ENCODE results near the gene AK2.
A peak's percentile ranks its signal among the peaks of the same experiment; 100 is the strongest.

Gene AK2

DNA sequence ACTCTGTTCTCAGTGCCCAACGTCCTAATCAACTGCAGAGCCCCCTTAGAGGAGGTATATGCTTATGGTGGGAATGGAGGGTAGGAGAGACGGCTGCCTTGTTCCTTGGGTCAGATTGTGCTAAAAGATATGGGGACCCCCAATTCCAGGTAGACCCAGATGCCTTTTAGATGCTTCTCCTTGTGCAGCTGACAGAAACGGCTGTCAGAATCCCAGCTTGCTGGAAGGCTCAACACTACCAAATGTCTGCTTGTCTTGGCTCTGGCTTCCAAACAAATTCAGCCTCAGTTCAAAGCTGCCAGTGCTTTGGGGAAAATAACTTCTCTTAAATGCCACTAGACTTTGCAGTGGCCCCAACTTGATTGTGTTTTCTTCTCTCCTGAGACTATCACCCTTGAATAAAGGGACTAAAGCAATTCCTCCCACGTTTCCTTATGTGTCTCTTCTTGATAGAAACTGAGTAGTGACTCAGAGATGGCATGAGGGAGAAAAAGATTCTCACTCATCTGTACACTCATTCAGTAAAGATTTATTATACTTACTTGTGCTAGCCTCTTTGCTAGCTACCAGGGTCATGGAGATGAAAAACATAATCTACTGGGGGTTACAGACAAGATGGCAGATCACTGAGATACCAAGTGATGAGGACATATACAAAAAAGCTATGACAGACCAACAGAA, 68.7 kb downstream of the AK2 start:
- Histone ChIP-seq H3K79me1 (ENCODE audit: low read depth, low read length) (peaks cover 2% of the 10 kb centered on the region), H3K4me1 (ENCODE audit: control insufficient read depth in 2 of 2, insufficient read depth in 1 of 2, low read depth in 1 of 2, low read length in 2 of 2) (peaks cover 2 to 4% of the 10 kb centered on the region in 2 donors), H2BK12ac (ENCODE audit: low read length) (no peak overlapping the region), H3K4ac (ENCODE audit: low read length) (no peak overlapping the region), H3K27me3 (ENCODE audit: control insufficient read depth in 3 of 3, insufficient read depth in 3 of 3, low read depth in 1 of 3, low read length in 3 of 3) (peaks cover 0 to 42% (median 22%) of the 10 kb centered on the region in 3 experiments), H2BK5ac (ENCODE audit: low read length) (no peak overlapping the region), H2AFZ (ENCODE audit: low read length) (peak overlapping the region; percentile 57), H3K4me2 (ENCODE audit: insufficient read depth, low read length, poor library complexity, severe bottlenecking) (no peak overlapping the region), H2AK5ac (ENCODE audit: low read depth, low read length) (no peak overlapping the region), H4K91ac (ENCODE audit: low read depth, low read length, poor library complexity) (no peak overlapping the region), H3K18ac (ENCODE audit: low read length) (no peak overlapping the region), H2BK15ac (ENCODE audit: low read length) (no peak overlapping the region), H3K9me3 (replicated peaks in 1 of 2; ENCODE audit: control insufficient read depth in 2 of 2, insufficient read depth in 1 of 2, low read depth in 1 of 2, low read length in 2 of 2) (no peaks in the 10 kb centered on the region), H3K4me3 (ENCODE audit: low read length in 2 of 2) (no peak overlapping the region), H3K14ac (ENCODE audit: low read length) (no peak overlapping the region), H3K27ac (replicated peaks; ENCODE audit: low read length) (no peak overlapping the region), H3K23ac (ENCODE audit: low read depth, low read length, poor library complexity) (no peak overlapping the region), H3K9ac (ENCODE audit: low read depth, low read length, poor library complexity) (no peak overlapping the region), H4K8ac (ENCODE audit: low read depth, low read length) (no peak overlapping the region), H2BK120ac (ENCODE audit: low read depth, low read length) (no peak overlapping the region), H3K36me3 (replicated peaks in 1 of 2; ENCODE audit: control insufficient read depth in 2 of 2, insufficient read depth in 2 of 2, low read length in 2 of 2) (no peaks in the 10 kb centered on the region)
- no CpG with 5 or more reads among the region's 4 CpGs for WGBS, 2 donors (ENCODE audit: extremely low coverage in 2 of 2, insufficient read length in 2 of 2, insufficient replicate concordance in 1 of 2)
- no peak for DNase-seq (ENCODE audit: low spot score)

GRCh38 chr1:32966900-32967299, 69.8 kb downstream of the AK2 start:
- DNase-seq (ENCODE audit: low spot score): no peak
- Histone ChIP-seq H3K9ac (ENCODE audit: low read depth, low read length, poor library complexity) (no peak overlapping the region), H3K4ac (ENCODE audit: low read length) (no peak overlapping the region), H3K27ac (replicated peaks; ENCODE audit: low read length) (no peak overlapping the region), H3K23ac (ENCODE audit: low read depth, low read length, poor library complexity) (no peak overlapping the region), H2AFZ (ENCODE audit: low read length) (no peak overlapping the region), H3K9me3 (replicated peaks in 1 of 2; ENCODE audit: control insufficient read depth in 2 of 2, insufficient read depth in 1 of 2, low read depth in 1 of 2, low read length in 2 of 2) (no peaks in the 10 kb centered on the region), H2BK12ac (ENCODE audit: low read length) (no peak overlapping the region), H3K36me3 (replicated peaks in 1 of 2; ENCODE audit: control insufficient read depth in 2 of 2, insufficient read depth in 2 of 2, low read length in 2 of 2) (no peaks in the 10 kb centered on the region), H3K27me3 (ENCODE audit: control insufficient read depth in 3 of 3, insufficient read depth in 3 of 3, low read depth in 1 of 3, low read length in 3 of 3) (peaks cover 0 to 34% (median 14%) of the 10 kb centered on the region in 3 experiments), H2BK15ac (ENCODE audit: low read length) (no peak overlapping the region), H3K79me1 (ENCODE audit: low read depth, low read length) (peaks cover 2% of the 10 kb centered on the region), H3K14ac (ENCODE audit: low read length) (no peak overlapping the region), H2AK5ac (ENCODE audit: low read depth, low read length) (no peak overlapping the region), H2BK120ac (ENCODE audit: low read depth, low read length) (no peak overlapping the region), H3K18ac (ENCODE audit: low read length) (no peak overlapping the region), H3K4me1 (ENCODE audit: control insufficient read depth in 2 of 2, insufficient read depth in 1 of 2, low read depth in 1 of 2, low read length in 2 of 2) (peaks cover 3 to 4% of the 10 kb centered on the region in 2 donors), H3K4me2 (ENCODE audit: insufficient read depth, low read length, poor library complexity, severe bottlenecking) (no peak overlapping the region), H3K4me3 (ENCODE audit: low read length in 2 of 2) (no peak overlapping the region), H2BK5ac (ENCODE audit: low read length) (no peak overlapping the region), H4K91ac (ENCODE audit: low read depth, low read length, poor library complexity) (no peak overlapping the region), H4K8ac (ENCODE audit: low read depth, low read length) (no peak overlapping the region)
- no CpG with 5 or more reads among the region's 2 CpGs for WGBS, 2 donors (ENCODE audit: extremely low coverage in 2 of 2, insufficient read length in 2 of 2, insufficient replicate concordance in 1 of 2)

GRCh38 chr1:32965251-32965747, 71.4 kb downstream of the AK2 start:
- Histone ChIP-seq H3K9ac (ENCODE audit: low read depth, low read length, poor library complexity) (no peak overlapping the region), H3K4ac (ENCODE audit: low read length) (no peak overlapping the region), H2AFZ (ENCODE audit: low read length) (peak overlapping the region; percentile 96), H3K9me3 (replicated peaks in 1 of 2; ENCODE audit: control insufficient read depth in 2 of 2, insufficient read depth in 1 of 2, low read depth in 1 of 2, low read length in 2 of 2) (no peaks in the 10 kb centered on the region), H3K4me3 (ENCODE audit: low read length in 2 of 2) (peak overlapping the region in 1 of 2 donors; percentile 95), H3K27me3 (ENCODE audit: control insufficient read depth in 3 of 3, insufficient read depth in 3 of 3, low read depth in 1 of 3, low read length in 3 of 3) (peaks cover 0 to 20% (median 0%) of the 10 kb centered on the region in 3 experiments), H3K36me3 (replicated peaks in 1 of 2; ENCODE audit: control insufficient read depth in 2 of 2, insufficient read depth in 2 of 2, low read length in 2 of 2) (no peaks in the 10 kb centered on the region), H3K23ac (ENCODE audit: low read depth, low read length, poor library complexity) (no peak overlapping the region), H4K91ac (ENCODE audit: low read depth, low read length, poor library complexity) (no peak overlapping the region), H2AK5ac (ENCODE audit: low read depth, low read length) (no peak overlapping the region), H2BK5ac (ENCODE audit: low read length) (no peak overlapping the region), H3K18ac (ENCODE audit: low read length) (no peak overlapping the region), H4K8ac (ENCODE audit: low read depth, low read length) (no peak overlapping the region), H3K4me1 (ENCODE audit: control insufficient read depth in 2 of 2, insufficient read depth in 1 of 2, low read depth in 1 of 2, low read length in 2 of 2) (peaks cover 3 to 4% of the 10 kb centered on the region in 2 donors), H2BK120ac (ENCODE audit: low read depth, low read length) (no peak overlapping the region), H3K4me2 (ENCODE audit: insufficient read depth, low read length, poor library complexity, severe bottlenecking) (peak overlapping the region; percentile 37), H3K79me1 (ENCODE audit: low read depth, low read length) (peaks cover 3% of the 10 kb centered on the region), H3K14ac (ENCODE audit: low read length) (no peak overlapping the region), H3K27ac (replicated peaks; ENCODE audit: low read length) (no peak overlapping the region), H2BK15ac (ENCODE audit: low read length) (no peak overlapping the region), H2BK12ac (ENCODE audit: low read length) (no peak overlapping the region)
- no peak for DNase-seq (ENCODE audit: low spot score)
- WGBS, 2 donors (ENCODE audit: extremely low coverage in 2 of 2, insufficient read length in 2 of 2, insufficient replicate concordance in 1 of 2): no CpG with 5 or more reads among the region's 5 CpGs

DNA sequence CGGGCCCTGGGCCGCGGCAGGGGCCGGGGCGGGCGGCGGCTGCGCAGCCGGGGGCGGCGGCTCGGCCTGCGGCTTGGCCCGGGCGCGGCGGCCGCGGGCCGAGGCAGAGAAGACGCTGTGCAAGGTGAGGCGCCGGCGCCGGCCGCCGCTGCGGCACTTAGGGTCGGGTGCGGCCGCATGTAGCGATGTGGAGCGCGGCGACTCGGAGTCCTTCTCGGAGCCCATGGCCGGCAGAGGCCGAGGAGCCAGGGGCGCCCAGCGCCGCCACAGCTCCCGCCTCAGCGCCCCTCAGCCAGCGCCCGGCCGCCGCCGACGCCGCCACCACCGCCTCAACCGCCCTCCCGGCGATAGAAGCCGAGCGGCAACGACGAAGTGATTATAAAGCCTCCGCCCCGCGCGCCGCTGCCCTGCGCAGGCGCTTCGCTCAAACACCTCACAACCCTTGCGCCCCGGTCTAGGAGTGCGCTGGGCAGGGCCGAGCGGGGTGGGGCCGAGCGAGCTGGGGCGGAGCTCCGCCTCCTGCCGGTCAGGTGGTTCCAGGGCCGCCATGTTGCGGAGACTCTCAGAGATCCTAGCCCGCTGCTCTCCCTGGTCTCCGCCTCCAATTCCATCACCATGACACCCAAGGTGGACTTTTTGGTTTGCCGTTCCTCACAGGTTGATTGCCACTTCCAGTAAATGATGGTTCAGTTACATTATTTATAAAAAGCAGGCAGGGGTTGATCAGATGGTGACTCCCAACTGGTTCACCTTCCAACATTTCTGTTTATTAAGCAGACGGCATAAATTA, 72.0 kb downstream of the AK2 start, which contains the start of gene RNF19B:
Gene RNF19B, minus strand, starts transcription at position 349 of the 790 bp plus-strand sequence. Its CDS starts 124 bp downstream, at position 225.
- Histone ChIP-seq H3K27me3 (ENCODE audit: control insufficient read depth in 3 of 3, insufficient read depth in 3 of 3, low read depth in 1 of 3, low read length in 3 of 3) (peaks cover 0 to 20% (median 0%) of the 10 kb centered on the region in 3 experiments), H4K8ac (ENCODE audit: low read depth, low read length) (no peak within 1 kb of the TSS), H3K9ac (ENCODE audit: low read depth, low read length, poor library complexity) (peak within 1 kb of the TSS; percentile 95), H3K14ac (ENCODE audit: low read length) (peak within 1 kb of the TSS; percentile 82), H2AFZ (ENCODE audit: low read length) (peak within 1 kb of the TSS; percentile 96), H3K4me2 (ENCODE audit: insufficient read depth, low read length, poor library complexity, severe bottlenecking) (peak within 1 kb of the TSS; percentile 76), H2AK5ac (ENCODE audit: low read depth, low read length) (peak within 1 kb of the TSS; percentile 34), H2BK15ac (ENCODE audit: low read length) (peak within 1 kb of the TSS; percentile 71), H2BK12ac (ENCODE audit: low read length) (no peak within 1 kb of the TSS), H3K4me1 (ENCODE audit: control insufficient read depth in 2 of 2, insufficient read depth in 1 of 2, low read depth in 1 of 2, low read length in 2 of 2) (peaks cover 3 to 4% of the 10 kb centered on the region in 2 donors), H3K36me3 (replicated peaks in 1 of 2; ENCODE audit: control insufficient read depth in 2 of 2, insufficient read depth in 2 of 2, low read length in 2 of 2) (no peaks in the 10 kb centered on the region), H3K4me3 (ENCODE audit: low read length in 2 of 2) (peak within 1 kb of the TSS; percentile 95), H3K4ac (ENCODE audit: low read length) (no peak within 1 kb of the TSS), H3K9me3 (replicated peaks in 1 of 2; ENCODE audit: control insufficient read depth in 2 of 2, insufficient read depth in 1 of 2, low read depth in 1 of 2, low read length in 2 of 2) (no peaks in the 10 kb centered on the region), H3K27ac (replicated peaks; ENCODE audit: low read length) (peak within 1 kb of the TSS; percentile 90), H3K23ac (ENCODE audit: low read depth, low read length, poor library complexity) (peak within 1 kb of the TSS; percentile 100), H2BK120ac (ENCODE audit: low read depth, low read length) (no peak within 1 kb of the TSS), H2BK5ac (ENCODE audit: low read length) (peak within 1 kb of the TSS; percentile 95), H4K91ac (ENCODE audit: low read depth, low read length, poor library complexity) (no peak within 1 kb of the TSS), H3K18ac (ENCODE audit: low read length) (peak within 1 kb of the TSS; percentile 94), H3K79me1 (ENCODE audit: low read depth, low read length) (peaks cover 3% of the 10 kb centered on the region)
- peak; percentile 90 for DNase-seq (ENCODE audit: low spot score)
- WGBS, 2 donors (ENCODE audit: extremely low coverage in 2 of 2, insufficient read length in 2 of 2, insufficient replicate concordance in 1 of 2): no CpG with 5 or more reads among the region's 83 CpGs
